ENCODE measurements around the gene KCNMA1.

DNA sequence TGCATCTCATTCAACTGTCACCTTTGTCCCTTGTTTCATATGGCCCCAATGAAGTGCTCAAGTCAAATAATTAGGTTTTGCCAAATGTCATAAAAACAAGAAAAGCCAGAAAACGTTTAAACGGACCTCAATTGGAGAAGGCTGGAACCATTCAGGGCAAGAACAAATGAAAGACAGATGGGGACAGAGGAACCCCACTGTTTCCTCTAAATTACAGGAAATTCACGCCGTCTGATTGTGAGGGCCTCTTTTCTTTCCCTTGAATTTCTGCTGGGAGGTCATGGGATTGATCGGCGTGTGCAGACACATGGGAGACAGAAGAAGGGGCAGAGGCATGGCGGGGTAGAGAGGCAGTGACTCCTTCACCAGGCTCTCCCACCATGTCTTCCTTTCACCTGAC, 656.4 kb downstream of the KCNMA1 start:
- TF ChIP-seq PHB (CRISPR knock-in tag; IDR thresholded peaks at IDR 0.05) (no peak), STAG1 (CRISPR knock-in tag; IDR thresholded peaks at IDR 0.05; ENCODE audit: borderline replicate concordance) (no peak), ZNF324 (CRISPR knock-in tag; IDR thresholded peaks at IDR 0.05) (no peak), GTF2F1 (IDR thresholded peaks at IDR 0.05; ENCODE audit: low read depth, low read length) (no peak), SMAD2 (IDR thresholded peaks at IDR 0.05; ENCODE audit: low read depth, low read length) (no peak), FOXA1 (IDR thresholded peaks at IDR 0.05; ENCODE audit: borderline replicate concordance) (no peak), CHD2 (IDR thresholded peaks at IDR 0.05; ENCODE audit: low read depth, low read length) (no peak), BHLHE40 (IDR thresholded peaks at IDR 0.05; ENCODE audit: low read length) (no peak), DMBX1 (CRISPR knock-in tag; IDR thresholded peaks at IDR 0.05; ENCODE audit: borderline replicate concordance) (no peak), L3MBTL2 (IDR thresholded peaks at IDR 0.05) (no peak), GABPB1 (CRISPR knock-in tag; IDR thresholded peaks at IDR 0.05) (no peak), ZNF395 (CRISPR knock-in tag; IDR thresholded peaks at IDR 0.05) (no peak)
- TF ChIP-seq, protein P1, sequence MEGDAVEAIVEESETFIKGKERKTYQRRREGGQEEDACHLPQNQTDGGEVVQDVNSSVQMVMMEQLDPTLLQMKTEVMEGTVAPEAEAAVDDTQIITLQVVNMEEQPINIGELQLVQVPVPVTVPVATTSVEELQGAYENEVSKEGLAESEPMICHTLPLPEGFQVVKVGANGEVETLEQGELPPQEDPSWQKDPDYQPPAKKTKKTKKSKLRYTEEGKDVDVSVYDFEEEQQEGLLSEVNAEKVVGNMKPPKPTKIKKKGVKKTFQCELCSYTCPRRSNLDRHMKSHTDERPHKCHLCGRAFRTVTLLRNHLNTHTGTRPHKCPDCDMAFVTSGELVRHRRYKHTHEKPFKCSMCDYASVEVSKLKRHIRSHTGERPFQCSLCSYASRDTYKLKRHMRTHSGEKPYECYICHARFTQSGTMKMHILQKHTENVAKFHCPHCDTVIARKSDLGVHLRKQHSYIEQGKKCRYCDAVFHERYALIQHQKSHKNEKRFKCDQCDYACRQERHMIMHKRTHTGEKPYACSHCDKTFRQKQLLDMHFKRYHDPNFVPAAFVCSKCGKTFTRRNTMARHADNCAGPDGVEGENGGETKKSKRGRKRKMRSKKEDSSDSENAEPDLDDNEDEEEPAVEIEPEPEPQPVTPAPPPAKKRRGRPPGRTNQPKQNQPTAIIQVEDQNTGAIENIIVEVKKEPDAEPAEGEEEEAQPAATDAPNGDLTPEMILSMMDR (IDR thresholded peaks at IDR 0.05 in 2 of 3, conservative IDR thresholded peaks at IDR 0.05 in 1 of 3; ENCODE audit: insufficient read depth in 2 of 3, low read depth in 1 of 3, low read length in 3 of 3), result no peak
